Gastroesophageal sphincter (tissue), 4 donors: Measurements from ENCODE around the gene RASGRP4. TPM values are rescaled to one million over a fixed set of nuclear protein-coding genes. Genes with fewer than 3 reads are reported as not detected.

ENCODE experiments used
- ATAC-seq: fragments of 150-250 bp; one replicate; pipeline ENCODE4 v1.9.1; 2016; ENCODE audit warnings: mild to moderate bottlenecking, moderate library complexity
- H3K27ac ChIP-seq, 4 donors: fragments of 200-600 bp; sonication (generic) in 3 of 4; 1 replicate in 3 of 4; 2 replicates in 1 of 4; pipeline ENCODE4 v1.5.1; 2016 to 2019
- H3K27me3 ChIP-seq: fragments of 200-600 bp; sonication (generic); one replicate; pipeline ENCODE4 v1.5.1; 2019
- H3K36me3 ChIP-seq, 2 donors: fragments of 200-600 bp; sonication (generic); one replicate each; pipeline ENCODE4 v1.5.1; 2019; ENCODE audit warnings: control low read depth in 1 of 2
- H3K4me1 ChIP-seq, 3 donors: fragments of 200-600 bp; sonication (generic); 1 replicate in 2 of 3; 2 replicates in 1 of 3; pipeline ENCODE4 v1.5.1; 2016 to 2019; ENCODE audit warnings: control low read depth in 2 of 3
- H3K4me3 ChIP-seq, 2 donors: fragments of 200-600 bp; sonication (generic); one replicate each; pipeline ENCODE4 v1.5.1; 2019; ENCODE audit warnings: mild to moderate bottlenecking in 1 of 2, moderate library complexity in 1 of 2
- H3K9me3 ChIP-seq, 3 donors: fragments of 200-600 bp; sonication (generic); one replicate each; pipeline ENCODE4 v1.5.1; 2017 to 2019; ENCODE audit warnings: control low read depth in 2 of 3
- CTCF ChIP-seq, 4 experiments: fragments of 200-600 bp in 2 of 4; fragments of 450-650 bp in 2 of 4; sonication (generic) in 1 of 4; IDR thresholded peaks; one replicate each; pipeline ENCODE4 v1.5.1; 2017 to 2019; ENCODE audit warnings: antibody characterized with exemption in 4 of 4, mild to moderate bottlenecking in 2 of 4, moderate library complexity in 2 of 4
- EP300 ChIP-seq: sonication (generic); formaldehyde crosslinking; IDR thresholded peaks from one replicate; pipeline ENCODE4 v1.6.1; 2017; ENCODE audit warnings: antibody characterized with exemption, mild to moderate bottlenecking
- POLR2A ChIP-seq, 2 donors: fragments of 450-650 bp; IDR thresholded peaks; one replicate each; pipeline ENCODE4 v1.6.1; 2017; ENCODE audit warnings: antibody characterized with exemption in 2 of 2, mild to moderate bottlenecking in 2 of 2, moderate library complexity in 1 of 2
- POLR2AphosphoS5 ChIP-seq: sonication (generic); formaldehyde crosslinking; IDR thresholded peaks from one replicate; pipeline ENCODE4 v1.6.1; 2017; ENCODE audit warnings: antibody characterized with exemption
- WGBS, 2 donors: methylation state at CpG; one replicate each; pipeline ENCODE4 v1.1.5; 2018; ENCODE audit warnings: low coverage in 1 of 2; 5-methylcytosine and 5-hydroxymethylcytosine counted together
- total RNA-seq, 4 donors: library from RNA; depleted of rRNA; stranded (reverse); fragments of >200 nt; gene quantifications; one replicate each; pipeline ENCODE4 v1.1.0, GENCODE V29; 2016

RASGRP4 gene
- total RNA-seq, 4 donors from 2014 or later, result 1.2 to 4.7 (median 4.0) TPM

GRCh38 chr19:38395381-38396114 is 30.5 kb downstream of the RASGRP4 start:
- TF ChIP-seq POLR2A (IDR thresholded peaks at IDR 0.05), result no peak
- TF ChIP-seq POLR2AphosphoS5, result no peak
- no peak overlapping the region for H3K27ac ChIP-seq
- peaks cover 0 to 5% (median 0%) of the 10 kb centered on the region in 3 donors for H3K4me1 ChIP-seq
- H3K36me3 ChIP-seq, result no peaks in the 10 kb centered on the region
- ATAC-seq, result no peak
- no peaks in the 10 kb centered on the region for H3K9me3 ChIP-seq
- H3K27me3 ChIP-seq, result peaks cover 71% of the 10 kb centered on the region
- 0% methylated on average over 1 of the region's 86 CpGs; no CpG with 5 or more reads in 1 of the 2 donors for WGBS, 2 donors
- H3K4me3 ChIP-seq, result peak overlapping the region in 1 of 2 donors; percentile 4

- H3K36me3 ChIP-seq, result no peaks in the 10 kb centered on the region
- H3K27me3 ChIP-seq, result peaks cover 60% of the 10 kb centered on the region
- no peaks in the 10 kb centered on the region for H3K9me3 ChIP-seq
- WGBS, 2 donors, result no CpG with 5 or more reads among the region's 30 CpGs
- TF ChIP-seq EP300, result no peak
- TF ChIP-seq POLR2AphosphoS5, result no peak
- TF ChIP-seq CTCF (IDR thresholded peaks at IDR 0.05), result no peak
- no peak for TF ChIP-seq POLR2A (IDR thresholded peaks at IDR 0.05)
- no peak overlapping the region for H3K4me3 ChIP-seq
- H3K27ac ChIP-seq, result no peak overlapping the region
- ATAC-seq, result no peak
- H3K4me1 ChIP-seq, result peaks cover 0 to 7% (median 2%) of the 10 kb centered on the region in 3 donors
These were observed 31.5 kb downstream of the RASGRP4 start for GRCh38 chr19:38394488-38394887.

- H3K9me3 ChIP-seq, result no peaks in the 10 kb centered on the region
- H3K4me3 ChIP-seq, result no peak overlapping the region
- no peak for TF ChIP-seq EP300
- TF ChIP-seq POLR2A (IDR thresholded peaks at IDR 0.05), result no peak
- TF ChIP-seq CTCF (IDR thresholded peaks at IDR 0.05), result no peak
- TF ChIP-seq POLR2AphosphoS5, result no peak
- H3K27ac ChIP-seq, result no peak overlapping the region
- 67% methylated on average over 1 to 6 of the region's 6 CpGs for WGBS, 2 donors
- H3K36me3 ChIP-seq, result no peaks in the 10 kb centered on the region
- peaks cover 58% of the 10 kb centered on the region for H3K27me3 ChIP-seq
- peaks cover 0 to 24% (median 17%) of the 10 kb centered on the region in 3 donors for H3K4me1 ChIP-seq
- ATAC-seq, result no peak
These were observed 33.2 kb downstream of the RASGRP4 start for GRCh38 chr19:38392707-38393308.

- no peak for TF ChIP-seq EP300
- TF ChIP-seq POLR2AphosphoS5, result no peak
- TF ChIP-seq POLR2A (IDR thresholded peaks at IDR 0.05), result no peak
- TF ChIP-seq CTCF (IDR thresholded peaks at IDR 0.05), result no peak
- Histone ChIP-seq H3K4me3 (no peak overlapping the region), H3K27me3 (peaks cover 51% of the 10 kb centered on the region), H3K36me3 (no peaks in the 10 kb centered on the region), H3K9me3 (no peaks in the 10 kb centered on the region), H3K27ac (no peak overlapping the region), H3K4me1 (peaks cover 0 to 32% (median 23%) of the 10 kb centered on the region in 3 donors)
- WGBS, 2 donors, result 40% methylated on average over 2 of the region's 8 CpGs; no CpG with 5 or more reads in 1 of the 2 donors
- ATAC-seq, result no peak
These were observed 34.0 kb downstream of the RASGRP4 start for GRCh38 chr19:38391911-38392464.

GRCh38 chr19:38389957-38390924 is 35.8 kb downstream of the RASGRP4 start:
- H3K4me3 ChIP-seq, result no peak overlapping the region
- H3K4me1 ChIP-seq, result peaks cover 0 to 39% (median 29%) of the 10 kb centered on the region in 3 donors
- 42 to 51% methylated on average over 4 to 6 of the region's 22 CpGs for WGBS, 2 donors
- H3K27ac ChIP-seq, result peak overlapping the region in 1 of 4 donors; percentile 83
- no peaks in the 10 kb centered on the region for H3K9me3 ChIP-seq
- peaks cover 0 to 15% of the 10 kb centered on the region in 2 donors for H3K36me3 ChIP-seq
- H3K27me3 ChIP-seq, result peaks cover 51% of the 10 kb centered on the region
- TF ChIP-seq CTCF (IDR thresholded peaks at IDR 0.05), result no peak
- TF ChIP-seq EP300, result no peak
- no peak for TF ChIP-seq POLR2A (IDR thresholded peaks at IDR 0.05)
- TF ChIP-seq POLR2AphosphoS5, result no peak
- no peak for ATAC-seq
